ENCODE measurements around the gene CCDC154.

CCDC154 gene

DNA sequence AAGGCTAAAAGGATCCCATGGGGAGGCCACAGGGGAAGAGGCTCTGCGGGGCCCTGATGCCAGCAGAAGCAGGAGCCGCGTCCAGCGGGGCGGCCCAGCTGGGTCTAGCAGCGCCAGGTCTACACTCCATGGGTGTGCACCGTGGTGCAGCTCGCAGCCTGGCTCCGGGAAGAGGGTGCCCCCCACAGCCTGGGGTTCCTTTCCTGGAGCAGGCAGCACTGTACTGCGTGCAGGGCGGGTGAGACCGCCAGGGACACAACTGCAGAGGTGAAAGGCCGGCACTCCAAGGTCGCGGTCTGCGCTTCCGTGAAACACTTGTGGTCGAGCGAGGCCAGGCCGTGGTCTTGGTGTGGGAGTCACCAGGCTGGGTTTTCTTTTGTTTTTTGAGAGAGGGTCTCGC is 6.5 kb upstream of the CCDC154 start:
- H3K27me3 ChIP-seq: no peaks in the 10 kb centered on the region
- H3K27ac ChIP-seq: no peak overlapping the region
- H3K4me3 ChIP-seq (ENCODE audit: low read depth in 1 of 2, low read length in 1 of 2): no peak overlapping the region
- H3K36me3 ChIP-seq: peaks cover 100% of the 10 kb centered on the region
- TF ChIP-seq, protein P1, sequence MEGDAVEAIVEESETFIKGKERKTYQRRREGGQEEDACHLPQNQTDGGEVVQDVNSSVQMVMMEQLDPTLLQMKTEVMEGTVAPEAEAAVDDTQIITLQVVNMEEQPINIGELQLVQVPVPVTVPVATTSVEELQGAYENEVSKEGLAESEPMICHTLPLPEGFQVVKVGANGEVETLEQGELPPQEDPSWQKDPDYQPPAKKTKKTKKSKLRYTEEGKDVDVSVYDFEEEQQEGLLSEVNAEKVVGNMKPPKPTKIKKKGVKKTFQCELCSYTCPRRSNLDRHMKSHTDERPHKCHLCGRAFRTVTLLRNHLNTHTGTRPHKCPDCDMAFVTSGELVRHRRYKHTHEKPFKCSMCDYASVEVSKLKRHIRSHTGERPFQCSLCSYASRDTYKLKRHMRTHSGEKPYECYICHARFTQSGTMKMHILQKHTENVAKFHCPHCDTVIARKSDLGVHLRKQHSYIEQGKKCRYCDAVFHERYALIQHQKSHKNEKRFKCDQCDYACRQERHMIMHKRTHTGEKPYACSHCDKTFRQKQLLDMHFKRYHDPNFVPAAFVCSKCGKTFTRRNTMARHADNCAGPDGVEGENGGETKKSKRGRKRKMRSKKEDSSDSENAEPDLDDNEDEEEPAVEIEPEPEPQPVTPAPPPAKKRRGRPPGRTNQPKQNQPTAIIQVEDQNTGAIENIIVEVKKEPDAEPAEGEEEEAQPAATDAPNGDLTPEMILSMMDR (IDR thresholded peaks at IDR 0.05): no peak
- no peaks in the 10 kb centered on the region for H3K9me3 ChIP-seq
- H3K4me1 ChIP-seq (ENCODE audit: control insufficient read depth in 1 of 2, insufficient read depth in 1 of 2, low read depth in 1 of 2, low read length in 1 of 2): no peaks in the 10 kb centered on the region

DNA sequence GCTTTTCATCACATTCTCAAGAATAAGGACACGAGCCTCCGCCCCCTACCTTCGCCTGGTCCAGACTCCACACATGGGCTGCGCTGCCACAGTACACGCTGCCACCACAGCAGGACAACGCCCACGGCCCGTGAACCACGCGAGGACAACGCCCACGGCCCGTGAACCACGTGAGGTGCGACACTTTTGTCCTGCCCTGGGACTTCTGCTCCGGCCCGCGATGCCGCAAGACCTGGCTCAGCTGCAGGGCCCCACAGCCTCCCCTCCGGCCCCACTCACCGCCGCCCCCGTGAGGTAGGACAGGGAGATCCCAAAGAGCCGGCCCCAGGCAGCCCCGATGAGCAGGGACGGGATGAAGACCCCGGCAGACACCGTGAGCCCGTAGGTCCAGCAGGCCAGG is 5.9 kb upstream of the CCDC154 start:
- H3K36me3 ChIP-seq: peaks cover 100% of the 10 kb centered on the region

DNA sequence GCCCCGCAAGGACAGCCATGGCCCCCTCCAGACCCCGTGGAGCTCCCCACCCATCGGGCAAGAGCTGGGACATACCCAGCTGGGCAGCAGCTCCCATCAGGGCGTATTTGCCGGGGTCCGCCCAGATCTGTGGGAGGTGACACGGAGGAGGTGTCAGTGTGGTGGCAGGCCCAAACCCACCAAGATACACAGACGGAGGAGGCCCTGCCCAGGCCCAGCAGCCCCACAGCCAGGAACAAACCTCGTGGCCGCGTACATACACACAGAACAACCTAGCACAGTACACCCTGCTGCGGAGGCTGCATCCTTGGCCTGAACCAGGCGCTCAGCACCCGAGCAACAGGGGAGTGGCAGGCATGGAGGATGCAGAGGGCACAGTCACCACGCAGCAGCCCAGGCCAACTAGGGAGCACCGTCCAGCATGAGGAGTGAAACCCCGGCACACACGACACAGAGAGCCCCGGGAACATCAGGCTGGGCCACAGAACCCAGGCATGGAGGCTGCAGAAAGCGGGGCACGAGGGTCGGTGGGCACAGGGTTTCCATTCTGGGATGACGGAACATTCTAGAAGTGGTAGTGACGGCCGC is 4.9 kb upstream of the CCDC154 start:
- TF ChIP-seq, protein P1 (IDR thresholded peaks at IDR 0.05): no peak
- no peaks in the 10 kb centered on the region for H3K27me3 ChIP-seq
- H3K27ac ChIP-seq: no peak overlapping the region
- H3K4me3 ChIP-seq (ENCODE audit: low read depth in 1 of 2, low read length in 1 of 2): no peak overlapping the region
- H3K36me3 ChIP-seq: peaks cover 94% of the 10 kb centered on the region
- no peaks in the 10 kb centered on the region for H3K9me3 ChIP-seq
- no peaks in the 10 kb centered on the region for H3K4me1 ChIP-seq (ENCODE audit: control insufficient read depth in 1 of 2, insufficient read depth in 1 of 2, low read depth in 1 of 2, low read length in 1 of 2)

More for the DNA sequence above, 5.9 kb upstream of the CCDC154 start:
- TF ChIP-seq, protein P1 (IDR thresholded peaks at IDR 0.05): no peak
- H3K27me3 ChIP-seq: no peaks in the 10 kb centered on the region
- H3K27ac ChIP-seq: no peak overlapping the region
- H3K4me1 ChIP-seq (ENCODE audit: control insufficient read depth in 1 of 2, insufficient read depth in 1 of 2, low read depth in 1 of 2, low read length in 1 of 2): no peaks in the 10 kb centered on the region
- H3K9me3 ChIP-seq: no peaks in the 10 kb centered on the region
- H3K4me3 ChIP-seq (ENCODE audit: low read depth in 1 of 2, low read length in 1 of 2): no peak overlapping the region

DNA sequence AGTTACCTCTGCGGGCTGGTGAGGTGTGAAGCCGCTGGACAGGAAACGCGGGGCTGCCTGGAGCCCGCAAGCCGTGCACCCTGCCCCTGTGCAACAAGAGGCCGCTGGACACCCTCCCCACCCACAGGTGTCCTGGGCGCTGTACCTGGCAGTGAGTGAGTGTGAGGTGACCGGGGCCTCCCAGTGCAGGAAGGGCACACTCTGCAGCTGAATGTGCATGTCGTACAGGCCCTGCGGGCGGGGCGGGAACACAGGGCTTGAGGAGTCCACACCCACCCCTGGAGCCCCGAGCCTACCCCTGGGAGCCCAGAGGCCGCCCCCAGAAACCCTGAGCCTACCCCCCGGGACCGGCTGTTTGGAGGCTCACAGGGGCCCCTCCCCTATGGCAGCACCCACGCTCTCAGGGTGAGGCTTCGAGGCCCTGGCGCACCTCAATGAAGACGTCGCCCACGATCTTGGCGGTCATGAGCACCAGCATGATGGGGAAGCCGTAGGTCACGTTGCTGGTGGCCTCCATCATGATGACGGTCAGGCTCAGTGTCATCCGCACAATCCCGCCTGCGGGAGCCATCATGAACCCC is 4.3 kb upstream of the CCDC154 start:
- TF ChIP-seq, protein P1 (IDR thresholded peaks at IDR 0.05): no peak
- H3K9me3 ChIP-seq: no peaks in the 10 kb centered on the region
- peaks cover 88% of the 10 kb centered on the region for H3K36me3 ChIP-seq
- H3K4me3 ChIP-seq (ENCODE audit: low read depth in 1 of 2, low read length in 1 of 2): no peak overlapping the region
- H3K4me1 ChIP-seq (ENCODE audit: control insufficient read depth in 1 of 2, insufficient read depth in 1 of 2, low read depth in 1 of 2, low read length in 1 of 2): no peaks in the 10 kb centered on the region
- no peak overlapping the region for H3K27ac ChIP-seq
- no peaks in the 10 kb centered on the region for H3K27me3 ChIP-seq

DNA sequence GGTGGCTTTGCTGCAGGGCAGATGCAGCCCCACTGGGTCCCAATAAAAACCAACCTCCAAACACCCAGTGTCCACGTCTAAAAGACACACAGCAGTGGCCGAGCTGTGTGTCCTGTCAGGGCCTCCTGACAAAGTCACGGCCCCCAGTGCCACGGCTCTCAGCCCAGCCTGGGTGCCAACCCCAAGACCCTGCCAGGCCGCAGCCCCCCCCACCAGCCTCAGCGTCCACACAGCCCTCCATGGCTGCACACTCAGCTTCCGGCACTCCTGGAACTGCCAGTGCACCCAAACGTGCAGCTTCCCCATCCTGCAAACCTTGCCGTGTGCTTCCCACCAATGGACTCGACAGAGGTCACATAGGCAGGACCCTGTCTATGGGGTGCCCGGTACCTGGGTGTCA is 3.6 kb upstream of the CCDC154 start:
- peaks cover 81% of the 10 kb centered on the region for H3K36me3 ChIP-seq
- H3K27ac ChIP-seq: no peak overlapping the region
- H3K4me3 ChIP-seq (ENCODE audit: low read depth in 1 of 2, low read length in 1 of 2): no peak overlapping the region
- H3K27me3 ChIP-seq: no peaks in the 10 kb centered on the region
- H3K4me1 ChIP-seq (ENCODE audit: control insufficient read depth in 1 of 2, insufficient read depth in 1 of 2, low read depth in 1 of 2, low read length in 1 of 2): no peaks in the 10 kb centered on the region
- H3K9me3 ChIP-seq: no peaks in the 10 kb centered on the region
- TF ChIP-seq, protein P1 (IDR thresholded peaks at IDR 0.05): no peak

All from neutrophil (primary cell).